ENCODE results near the gene TMEM132D.

TMEM132D gene

DNA sequence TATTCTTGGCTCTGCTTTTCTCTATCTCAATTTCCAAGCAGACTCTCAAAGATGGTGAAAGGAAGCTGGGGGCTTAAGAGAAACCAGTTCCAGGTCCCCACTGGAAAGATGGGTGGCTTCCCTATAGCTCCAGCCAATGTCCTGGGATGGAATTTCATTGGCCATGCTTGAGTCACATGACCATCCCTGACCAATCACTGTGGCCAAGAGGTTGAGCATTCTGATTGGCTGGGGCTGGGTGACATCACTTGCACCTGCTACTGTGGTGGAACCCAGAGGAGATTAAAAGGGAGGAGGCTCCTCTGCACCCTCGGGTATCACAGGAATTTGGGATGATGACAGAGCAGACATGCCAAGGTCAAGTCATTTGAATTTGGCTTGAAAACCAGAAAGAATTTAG, 436.5 kb downstream of the TMEM132D start:
- DNase-seq (ENCODE audit: low read depth): no peak
- H3K4me3 ChIP-seq (ENCODE audit: low read length): no peak overlapping the region
- TF ChIP-seq, protein P1, sequence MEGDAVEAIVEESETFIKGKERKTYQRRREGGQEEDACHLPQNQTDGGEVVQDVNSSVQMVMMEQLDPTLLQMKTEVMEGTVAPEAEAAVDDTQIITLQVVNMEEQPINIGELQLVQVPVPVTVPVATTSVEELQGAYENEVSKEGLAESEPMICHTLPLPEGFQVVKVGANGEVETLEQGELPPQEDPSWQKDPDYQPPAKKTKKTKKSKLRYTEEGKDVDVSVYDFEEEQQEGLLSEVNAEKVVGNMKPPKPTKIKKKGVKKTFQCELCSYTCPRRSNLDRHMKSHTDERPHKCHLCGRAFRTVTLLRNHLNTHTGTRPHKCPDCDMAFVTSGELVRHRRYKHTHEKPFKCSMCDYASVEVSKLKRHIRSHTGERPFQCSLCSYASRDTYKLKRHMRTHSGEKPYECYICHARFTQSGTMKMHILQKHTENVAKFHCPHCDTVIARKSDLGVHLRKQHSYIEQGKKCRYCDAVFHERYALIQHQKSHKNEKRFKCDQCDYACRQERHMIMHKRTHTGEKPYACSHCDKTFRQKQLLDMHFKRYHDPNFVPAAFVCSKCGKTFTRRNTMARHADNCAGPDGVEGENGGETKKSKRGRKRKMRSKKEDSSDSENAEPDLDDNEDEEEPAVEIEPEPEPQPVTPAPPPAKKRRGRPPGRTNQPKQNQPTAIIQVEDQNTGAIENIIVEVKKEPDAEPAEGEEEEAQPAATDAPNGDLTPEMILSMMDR (conservative IDR thresholded peaks at IDR 0.05; ENCODE audit: low read depth, low read length): no peak

DNA sequence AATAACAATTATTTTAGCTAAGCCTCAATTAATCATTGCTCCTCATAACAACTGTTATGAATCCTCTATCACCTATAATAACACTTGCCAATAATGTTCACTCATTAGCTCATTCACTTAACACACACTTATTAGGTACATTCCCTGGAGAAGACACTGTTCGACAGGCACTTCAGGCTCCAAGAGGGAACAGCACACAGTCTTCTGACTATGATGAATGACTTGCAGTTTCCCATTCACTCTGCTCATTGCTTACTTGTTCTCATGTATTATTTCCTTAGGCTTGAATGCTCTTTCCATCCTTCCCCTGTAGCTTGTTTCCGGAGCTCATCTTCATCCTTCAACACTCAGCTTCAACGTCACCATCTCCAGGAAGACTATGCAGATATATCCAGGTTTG, 437.3 kb downstream of the TMEM132D start:
- no peak for DNase-seq (ENCODE audit: low read depth)
- TF ChIP-seq, protein P1 (conservative IDR thresholded peaks at IDR 0.05; ENCODE audit: low read depth, low read length): no peak

DNA sequence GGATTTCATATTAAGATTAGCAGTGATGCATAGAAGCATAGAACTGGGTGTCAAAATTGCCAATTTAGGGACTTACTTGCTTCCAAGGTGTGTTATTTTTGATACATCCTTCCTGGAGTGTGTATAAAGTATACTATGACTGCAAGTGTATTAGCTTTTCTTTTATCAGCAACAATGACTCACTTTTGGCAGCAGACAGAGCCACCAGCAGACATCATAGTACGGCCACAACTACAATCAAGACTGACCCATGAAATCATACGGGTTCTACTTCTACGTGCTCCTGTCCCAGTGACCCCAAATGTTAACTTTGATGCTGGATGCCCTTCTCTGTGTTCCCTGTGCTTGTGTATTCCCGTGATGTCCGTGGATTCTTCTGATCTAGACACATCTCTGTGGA, 443.9 kb downstream of the TMEM132D start:
- no peak overlapping the region for H3K4me3 ChIP-seq (ENCODE audit: low read length)
- DNase-seq (ENCODE audit: low read depth): no peak
- TF ChIP-seq, protein P1 (conservative IDR thresholded peaks at IDR 0.05; ENCODE audit: low read depth, low read length): no peak

More for the DNA sequence above, 437.3 kb downstream of the TMEM132D start:
- H3K4me3 ChIP-seq (ENCODE audit: low read length): no peak overlapping the region

DNA sequence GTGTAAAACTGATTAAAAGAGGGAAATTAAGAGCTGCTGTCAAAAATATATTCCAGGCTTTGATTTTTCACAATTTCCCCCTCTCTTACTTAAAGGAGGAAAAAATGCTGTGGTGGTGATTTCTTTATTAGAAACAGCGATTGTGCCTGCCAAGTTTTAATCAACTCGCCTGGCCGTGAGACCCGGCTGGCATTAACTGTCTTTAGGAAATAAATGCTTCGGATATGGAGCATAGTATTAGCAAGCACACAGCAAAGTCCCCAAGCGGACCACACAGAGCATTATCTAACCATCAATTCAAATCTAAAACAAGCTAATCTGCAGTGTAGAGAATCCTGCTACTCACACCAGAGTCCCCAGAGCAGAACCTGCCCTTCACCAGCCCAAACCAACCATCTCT, 457.1 kb downstream of the TMEM132D start:
- TF ChIP-seq, protein P1 (conservative IDR thresholded peaks at IDR 0.05; ENCODE audit: low read depth, low read length): no peak
- H3K4me3 ChIP-seq (ENCODE audit: low read length): no peak overlapping the region
- no peak for DNase-seq (ENCODE audit: low read depth)

DNA sequence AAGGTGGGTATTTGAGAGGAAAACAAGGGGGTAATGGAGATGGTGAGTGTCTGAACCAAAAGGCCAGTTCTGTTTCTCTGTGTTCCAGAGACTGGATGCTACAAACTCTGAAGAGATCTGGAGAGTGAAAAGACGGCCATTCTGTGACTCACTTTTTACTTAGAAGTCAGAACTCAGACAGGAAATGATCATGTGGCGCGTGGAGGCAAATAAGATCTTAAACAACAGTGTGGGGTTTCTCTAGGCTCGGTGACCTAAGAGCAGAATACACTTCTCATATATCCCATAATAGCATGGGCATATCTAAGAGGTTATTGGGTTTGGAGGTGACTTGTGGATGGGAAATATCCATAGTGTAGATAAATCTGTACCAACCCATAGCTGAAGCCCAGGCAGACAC, 463.5 kb downstream of the TMEM132D start:
- no peak for DNase-seq (ENCODE audit: low read depth)
- H3K4me3 ChIP-seq (ENCODE audit: low read length): no peak overlapping the region
- TF ChIP-seq, protein P1 (conservative IDR thresholded peaks at IDR 0.05; ENCODE audit: low read depth, low read length): no peak

DNA sequence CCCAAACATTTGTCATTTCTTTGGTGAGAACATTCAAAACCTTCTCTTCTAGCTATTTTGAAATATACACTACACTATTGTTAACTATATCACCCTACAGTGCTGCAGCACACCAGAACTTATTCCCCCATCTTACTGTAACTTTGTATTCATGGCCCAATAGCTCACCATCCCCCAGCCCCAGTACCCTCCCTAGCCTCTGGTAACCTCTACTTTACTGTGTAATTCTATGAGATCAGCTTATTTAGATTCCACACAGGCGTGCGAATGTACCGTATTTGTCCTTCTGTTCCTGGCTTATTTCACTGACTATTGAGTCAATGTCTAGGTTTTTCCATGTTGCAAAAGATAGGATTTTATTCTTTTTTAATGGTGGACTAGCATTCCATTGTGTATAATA, 469.0 kb downstream of the TMEM132D start:
- no peak for DNase-seq (ENCODE audit: low read depth)
- TF ChIP-seq, protein P1 (conservative IDR thresholded peaks at IDR 0.05; ENCODE audit: low read depth, low read length): no peak
- H3K4me3 ChIP-seq (ENCODE audit: low read length): no peak overlapping the region

DNA sequence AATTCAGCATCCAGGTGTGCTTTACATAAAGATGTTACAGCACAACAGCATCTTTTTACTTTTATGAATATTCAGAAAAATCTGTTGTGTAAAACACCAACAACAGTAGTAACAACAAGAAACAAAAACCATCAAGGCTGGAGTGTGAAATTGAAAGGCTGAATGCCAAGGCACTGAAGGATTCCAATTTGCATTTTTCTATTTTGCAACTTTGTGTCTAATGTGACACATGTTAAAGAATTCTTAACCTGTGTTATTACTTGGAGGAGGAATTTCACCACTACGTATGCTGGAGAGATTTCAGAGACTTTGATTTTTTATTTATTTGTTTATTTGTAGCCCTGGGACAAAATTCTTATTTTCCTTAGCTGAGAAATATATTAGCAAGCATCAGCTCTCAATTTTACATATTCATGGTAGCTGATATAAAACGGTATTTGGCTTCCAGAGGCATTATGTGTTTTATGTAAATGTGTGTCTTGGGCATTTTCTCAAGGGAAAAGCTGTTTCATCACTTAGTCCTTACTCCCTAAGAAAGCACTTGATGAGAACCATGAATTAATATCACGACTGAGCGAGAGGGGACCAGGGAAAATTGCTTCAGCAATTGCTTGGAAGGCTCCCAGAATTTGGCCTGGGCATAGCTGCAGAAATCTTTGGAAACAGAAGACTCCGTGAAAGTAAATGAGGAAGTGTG, 475.4 kb downstream of the TMEM132D start:
- TF ChIP-seq, protein P1 (conservative IDR thresholded peaks at IDR 0.05; ENCODE audit: low read depth, low read length): no peak
- H3K4me3 ChIP-seq (ENCODE audit: low read length): no peak overlapping the region
- no peak for DNase-seq (ENCODE audit: low read depth)

Measured in retinal pigment epithelial cell (primary cell).